Hypothalamus (tissue), 51 donors: ENCODE data around the gene STXBP2.
A peak's percentile ranks its signal among the peaks of the same experiment; 100 is the strongest.

Source experiments
- DNase-seq, 51 donors: peaks; one replicate each; lab custom pipeline; 2025; lab: John Stamatoyannopoulos, UW

STXBP2 gene

GRCh38 chr19:7612282-7613274 is 24.3 kb upstream of the STXBP2 start:
- no peak for DNase-seq

- no peak for DNase-seq
Observed at GRCh38 chr19:7614859-7615741, 21.8 kb upstream of the STXBP2 start.

GRCh38 chr19:7617172-7617571 is 19.7 kb upstream of the STXBP2 start:
- DNase-seq: no peak

GRCh38 chr19:7617735-7618134 is 19.2 kb upstream of the STXBP2 start:
- DNase-seq: no peak

- DNase-seq: peak in 1 of 51 donors; percentile 10
Observed at GRCh38 chr19:7618348-7618747, 18.6 kb upstream of the STXBP2 start.

GRCh38 chr19:7618771-7619510 is 18.0 kb upstream of the STXBP2 start:
- DNase-seq: peak in 5 of 51 donors; percentile 1 to 32 (median 11)

GRCh38 chr19:7619671-7620441 is 17.1 kb upstream of the STXBP2 start:
- DNase-seq: no peak

- no peak for DNase-seq
Observed at GRCh38 chr19:7620442-7621412, 16.2 kb upstream of the STXBP2 start.

- DNase-seq: no peak
Observed at GRCh38 chr19:7622933-7623685, 13.8 kb upstream of the STXBP2 start.

- DNase-seq: no peak
Observed at GRCh38 chr19:7623725-7624603, 12.9 kb upstream of the STXBP2 start.

- DNase-seq: no peak
Observed at GRCh38 chr19:7624810-7625209, 12.1 kb upstream of the STXBP2 start.

GRCh38 chr19:7625763-7626372 is 11.0 kb upstream of the STXBP2 start:
- no peak for DNase-seq

- DNase-seq: no peak
Observed at GRCh38 chr19:7627166-7627565, 9.7 kb upstream of the STXBP2 start.

- DNase-seq: no peak
Observed at GRCh38 chr19:7628589-7629311, 8.2 kb upstream of the STXBP2 start.

GRCh38 chr19:7629347-7630054 is 7.4 kb upstream of the STXBP2 start, which contains the start of the genes PET100 and XAB2:
PET100 (plus strand) TSS chr19:7629793; CDS start chr19:7629834, 41 bp downstream.
XAB2 (minus strand) TSS chr19:7629545; CDS start chr19:7629527, 18 bp downstream.
- peak; percentile 72 to 99 (median 95) for DNase-seq
